HuH-7 (cell line): ENCODE measurements around the gene AGAP1.

Source experiments
- DNase-seq: peaks from one replicate; pipeline ENCODE4 v3.0.0; 2011; ENCODE audit warnings: low spot score

The AGAP1 gene

GRCh38 chr2:236162882-236163470 is 669.1 kb downstream of the AGAP1 start:
- no peak for DNase-seq

DNA sequence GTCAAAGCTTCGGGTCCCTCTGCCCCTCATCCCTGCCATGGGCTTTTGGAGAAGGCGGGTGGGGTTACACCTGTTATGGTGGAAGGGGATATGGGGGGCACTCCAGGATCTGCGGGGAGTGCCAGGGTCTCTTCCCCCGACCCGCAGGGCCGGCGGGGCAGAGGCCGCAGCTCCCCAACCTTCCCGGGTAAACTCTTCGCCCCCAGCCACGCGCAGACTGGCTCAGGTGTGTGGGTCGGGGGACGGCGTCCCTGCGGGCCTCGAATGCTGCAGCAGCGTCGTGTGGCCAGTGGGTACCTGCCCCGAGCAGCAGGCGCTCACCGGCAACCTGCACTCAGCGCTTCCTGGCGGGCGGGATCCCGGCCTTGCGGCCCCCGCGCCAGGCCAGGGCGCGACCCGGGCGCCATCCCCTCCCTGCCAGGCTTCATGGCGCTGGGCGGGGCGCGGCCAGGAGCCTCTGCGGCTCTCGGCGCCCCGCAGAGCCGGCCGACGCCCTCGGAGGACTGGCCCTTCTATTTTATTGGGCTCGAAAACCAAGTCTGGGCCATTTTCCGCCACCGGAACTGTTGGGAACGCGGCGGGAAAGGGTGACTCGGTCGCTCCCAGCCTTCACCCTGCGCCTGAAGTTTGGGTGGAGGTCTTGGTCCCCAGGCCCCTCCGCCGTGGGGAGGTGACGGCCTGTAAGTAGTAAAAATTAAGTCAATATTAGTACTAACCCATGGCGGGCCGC is 669.8 kb downstream of the AGAP1 start:
- peak; percentile 6 for DNase-seq

DNA sequence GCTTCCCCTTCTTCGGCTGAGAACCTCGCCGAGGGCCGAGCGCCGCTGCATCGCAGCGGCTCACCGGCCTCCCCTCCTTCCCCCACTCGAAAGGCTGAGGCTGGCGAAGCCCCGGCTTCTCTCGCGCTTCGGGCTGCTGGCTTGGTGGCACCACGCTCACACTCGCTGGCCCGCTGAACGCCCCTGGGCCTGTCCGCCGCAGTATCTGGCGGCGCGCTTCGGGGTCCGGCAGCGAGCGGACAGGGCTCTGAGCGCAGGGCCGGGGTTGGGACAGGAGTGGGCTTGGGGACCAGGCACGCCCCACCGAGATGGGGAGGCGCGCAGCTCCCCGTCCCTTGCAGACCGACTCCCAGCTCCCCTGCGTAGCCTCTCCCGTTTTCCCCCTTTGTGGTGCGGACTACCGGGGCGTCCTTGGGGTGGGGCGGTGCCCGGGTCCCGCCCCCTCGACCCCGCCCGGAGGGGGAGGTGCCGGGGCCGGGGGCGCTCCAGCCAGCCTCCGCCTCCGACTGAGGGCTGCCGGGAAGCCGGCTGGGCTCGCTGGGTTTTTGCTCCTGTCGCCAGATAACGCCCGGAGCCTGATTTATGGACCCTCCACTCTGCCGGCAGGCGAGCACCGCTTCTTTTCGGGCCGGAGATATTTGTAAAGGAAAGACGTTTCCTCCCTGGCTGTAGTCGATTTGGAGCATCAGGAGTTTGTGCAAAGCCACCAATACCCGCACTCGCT is 670.5 kb downstream of the AGAP1 start:
- DNase-seq: peak; percentile 15

DNA sequence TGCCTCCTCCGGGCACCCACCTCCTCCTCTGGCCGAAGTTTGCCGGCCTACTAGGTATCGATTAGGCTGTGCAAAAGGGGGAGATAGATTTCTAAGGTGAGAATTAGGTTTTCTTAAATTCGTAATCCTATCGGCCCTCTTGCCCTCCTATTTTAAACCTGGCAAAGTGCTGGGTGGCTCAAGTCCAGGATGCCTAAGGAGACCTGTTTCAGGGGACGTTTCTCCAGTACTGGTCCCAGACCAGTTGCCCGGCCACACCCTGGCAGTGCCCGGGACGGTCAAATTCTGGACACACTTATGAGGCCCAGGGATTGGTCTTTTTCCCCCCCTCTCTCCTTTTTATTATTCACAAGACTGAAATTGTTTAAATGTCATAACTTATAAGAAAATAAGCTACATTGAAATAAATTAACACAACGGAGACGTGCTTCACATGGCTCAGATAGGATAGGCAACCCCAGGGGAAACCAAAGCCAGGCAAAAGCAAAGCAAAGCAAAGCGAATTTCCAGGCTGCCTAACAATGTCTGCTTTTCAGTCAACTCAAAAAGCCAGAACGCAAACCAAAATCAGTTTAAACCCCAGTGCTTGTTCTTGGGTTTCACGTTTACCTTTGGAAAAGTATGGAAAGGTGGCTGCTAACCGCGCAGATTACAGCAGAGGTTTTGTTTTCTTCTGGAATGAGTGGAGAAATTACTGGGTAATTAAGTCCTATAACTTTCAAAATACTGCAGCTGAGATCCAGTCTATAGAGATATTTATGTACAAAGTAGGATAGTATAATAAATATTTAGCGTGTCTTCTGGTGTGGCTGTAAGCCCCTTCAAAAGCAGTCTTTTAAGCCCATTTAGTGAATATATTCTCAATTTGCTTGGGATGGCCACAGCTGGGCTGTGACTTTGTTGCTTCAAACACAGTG is 671.3 kb downstream of the AGAP1 start:
- DNase-seq: peak; percentile 12

DNA sequence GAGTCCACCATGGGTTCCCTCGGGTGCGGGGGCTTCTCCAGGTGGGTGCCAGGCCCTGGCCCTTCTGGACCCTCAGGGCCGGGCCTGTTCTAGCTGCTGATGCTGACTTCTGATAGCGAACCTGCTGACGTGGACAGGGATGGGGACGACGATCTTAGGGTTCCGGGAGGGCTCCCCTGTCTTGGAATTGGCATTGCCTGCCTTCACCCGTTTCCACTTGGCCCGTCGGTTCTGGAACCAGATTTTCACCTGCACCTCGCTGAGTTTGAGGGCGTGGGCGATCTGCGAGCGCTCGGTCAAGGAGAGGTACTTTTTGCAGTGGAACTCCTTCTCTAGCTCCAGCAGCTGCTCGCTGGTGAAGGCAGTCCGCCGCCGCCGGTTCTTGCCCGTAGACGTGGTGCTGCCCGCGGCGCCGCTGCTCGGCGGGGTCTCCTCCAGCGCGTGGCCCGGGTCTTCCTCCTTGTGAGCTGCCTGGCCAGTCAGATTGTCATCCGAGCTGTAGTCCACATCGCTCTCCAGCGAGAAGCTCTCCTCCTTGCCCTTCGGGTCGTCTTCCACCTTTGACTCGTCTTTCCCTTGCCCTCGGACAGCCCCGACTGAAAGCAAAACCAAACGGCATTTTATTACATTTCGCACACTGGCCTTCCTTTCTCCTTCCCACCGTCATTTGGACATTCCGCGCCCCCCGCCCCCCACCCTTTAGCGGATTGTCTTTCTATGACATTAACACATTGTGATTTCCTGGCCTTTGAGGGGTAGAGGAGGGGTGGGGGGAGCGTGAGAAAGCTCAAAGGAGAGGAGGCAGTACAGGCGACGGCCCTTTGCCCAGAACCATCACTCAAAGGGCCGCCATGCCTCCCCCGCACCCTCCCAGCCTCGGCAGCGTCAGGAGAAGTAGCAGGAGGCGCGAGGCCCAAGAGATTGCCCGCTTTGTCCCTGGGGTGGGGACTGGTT is 672.3 kb downstream of the AGAP1 start:
- no peak for DNase-seq

GRCh38 chr2:236166796-236167296 is 673.0 kb downstream of the AGAP1 start:
- DNase-seq: no peak

DNA sequence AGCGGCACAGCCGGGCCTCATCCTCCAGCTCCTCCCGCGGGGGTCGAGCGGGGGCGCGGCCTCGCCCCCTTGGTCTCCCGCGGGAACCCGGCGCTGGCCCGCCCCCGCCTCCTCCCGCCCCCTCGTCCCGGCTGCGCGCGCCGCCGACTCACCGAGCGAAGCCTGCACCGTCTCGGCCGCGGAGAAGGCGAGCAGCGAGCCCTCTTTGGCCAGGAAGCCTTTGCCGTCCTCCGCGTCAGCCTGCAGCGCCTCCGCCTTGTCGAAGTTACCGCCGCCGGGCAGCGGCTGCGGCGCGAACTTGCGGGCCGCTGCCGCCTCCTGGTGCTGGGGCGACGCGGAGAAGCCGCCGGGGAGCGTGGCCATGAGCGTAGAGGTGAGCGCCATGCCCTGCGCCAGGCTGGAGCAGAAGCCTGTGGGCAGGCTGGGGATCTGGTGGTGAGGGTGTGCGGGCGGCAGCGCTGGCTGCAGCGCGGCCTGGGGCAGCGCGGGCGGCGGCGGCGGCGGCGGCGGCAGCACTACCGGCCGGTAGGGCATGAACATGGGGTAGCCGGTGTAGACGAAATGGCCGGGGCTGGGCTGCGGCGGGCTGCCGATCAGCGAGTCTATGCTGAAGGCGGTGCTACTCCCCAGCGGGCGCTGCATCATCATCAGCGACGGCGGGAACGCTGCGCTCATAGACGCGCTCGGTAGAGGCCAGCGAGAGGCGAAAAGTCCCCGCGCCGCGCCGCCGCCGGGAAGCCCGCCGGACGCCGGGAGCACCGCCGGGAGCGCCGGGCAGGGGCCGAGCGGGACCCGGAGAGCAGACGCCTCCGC is 673.7 kb downstream of the AGAP1 start:
- peak; percentile 65 for DNase-seq

DNA sequence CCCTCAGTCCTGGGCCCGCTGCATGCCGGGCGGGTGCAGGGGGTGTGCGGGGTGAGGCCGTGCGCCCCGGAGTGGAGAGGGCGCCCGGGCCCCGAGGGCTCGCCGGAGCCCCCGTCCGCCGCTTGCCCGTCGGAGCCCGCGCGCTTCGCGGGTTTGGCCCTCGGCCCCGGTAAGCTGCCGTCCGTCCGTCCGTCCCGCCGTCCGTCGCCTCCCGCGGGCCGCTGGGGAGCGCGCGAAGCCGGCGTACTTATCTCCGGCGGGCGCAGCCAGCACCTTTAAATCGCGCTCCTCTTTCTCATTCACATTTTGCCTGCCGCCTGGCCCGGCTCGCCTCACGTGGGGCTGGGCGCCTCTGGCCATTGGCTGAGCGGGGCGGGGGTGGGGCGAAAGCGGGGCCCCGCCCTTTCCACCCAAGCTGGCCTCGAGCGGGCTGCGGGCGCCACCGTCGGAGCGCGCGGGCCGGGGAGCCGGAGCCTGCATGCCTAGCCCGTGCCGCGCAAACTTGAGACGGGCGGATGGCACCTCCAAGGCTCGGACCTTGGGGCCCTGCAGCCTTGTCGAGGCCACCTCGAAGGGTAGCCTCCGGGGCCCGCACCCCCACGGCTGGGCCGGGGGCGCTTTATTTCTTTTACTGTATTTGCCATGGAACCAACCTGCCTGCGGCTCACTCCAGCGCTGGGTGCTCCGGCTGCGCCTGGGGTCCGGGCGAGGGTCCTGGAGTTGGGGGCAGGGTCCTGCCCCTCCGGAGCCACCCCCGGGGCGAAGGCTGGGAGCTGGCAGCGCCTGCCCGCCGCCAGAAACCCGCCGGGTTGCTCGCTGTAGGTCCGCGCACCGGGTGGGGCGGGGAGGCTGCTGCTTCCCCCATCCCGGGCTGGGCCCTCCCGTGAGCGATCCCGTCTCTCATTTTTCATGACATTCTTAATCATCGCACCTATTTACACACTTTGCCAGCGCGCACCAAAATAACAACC is 674.6 kb downstream of the AGAP1 start, which contains the start of gene GBX2:
GBX2 (minus strand) TSS at position 277 of the 971 bp plus-strand sequence. CDS start 415 bp downstream, outside the sequence.
- peak; percentile 65 for DNase-seq

GRCh38 chr2:236169151-236169721 is 675.4 kb downstream of the AGAP1 start:
- no peak for DNase-seq

DNA sequence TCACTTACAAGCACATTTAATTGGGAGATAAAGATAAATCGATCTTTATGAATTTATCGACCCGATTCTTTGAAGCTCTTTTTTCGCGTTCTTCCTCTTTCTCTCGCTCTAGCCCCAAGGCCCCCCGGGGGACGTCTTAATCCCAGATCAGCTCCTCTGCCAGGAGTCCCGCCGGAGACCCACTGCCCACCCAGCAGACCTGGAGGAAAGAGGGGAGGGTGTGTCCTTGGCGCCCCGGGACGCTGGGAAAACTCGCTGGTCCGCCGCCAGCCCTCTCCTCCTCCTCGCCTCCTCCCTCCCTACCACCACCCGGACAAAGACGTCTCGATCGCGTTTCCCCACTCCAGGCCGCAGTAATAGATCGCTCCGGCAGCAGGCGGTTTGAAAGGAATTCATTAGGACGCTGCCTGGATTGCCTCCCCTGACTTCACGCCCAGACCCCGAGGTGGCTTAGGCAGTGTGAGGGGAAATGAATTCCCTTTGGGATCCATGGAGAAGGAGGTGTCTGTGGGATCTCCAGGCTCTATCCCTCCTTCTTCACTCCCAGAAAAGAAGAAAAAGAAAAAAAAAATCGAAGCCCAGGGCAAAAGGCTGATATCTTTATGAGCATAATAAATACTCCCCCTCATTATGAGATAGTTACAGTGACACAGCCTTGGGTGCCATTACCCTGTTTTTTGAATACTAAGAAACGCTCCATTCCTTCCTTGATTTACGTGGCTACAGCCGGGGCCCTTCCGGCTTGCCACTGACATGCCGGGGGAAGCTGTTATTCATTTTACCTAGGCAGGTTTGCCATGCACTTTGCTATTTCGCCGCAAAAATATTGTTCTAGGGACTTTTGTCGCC is 676.1 kb downstream of the AGAP1 start:
- peak; percentile 5 for DNase-seq

GRCh38 chr2:236170590-236171165 is 676.8 kb downstream of the AGAP1 start:
- DNase-seq: no peak

GRCh38 chr2:236171181-236171679 is 677.4 kb downstream of the AGAP1 start:
- no peak for DNase-seq

DNA sequence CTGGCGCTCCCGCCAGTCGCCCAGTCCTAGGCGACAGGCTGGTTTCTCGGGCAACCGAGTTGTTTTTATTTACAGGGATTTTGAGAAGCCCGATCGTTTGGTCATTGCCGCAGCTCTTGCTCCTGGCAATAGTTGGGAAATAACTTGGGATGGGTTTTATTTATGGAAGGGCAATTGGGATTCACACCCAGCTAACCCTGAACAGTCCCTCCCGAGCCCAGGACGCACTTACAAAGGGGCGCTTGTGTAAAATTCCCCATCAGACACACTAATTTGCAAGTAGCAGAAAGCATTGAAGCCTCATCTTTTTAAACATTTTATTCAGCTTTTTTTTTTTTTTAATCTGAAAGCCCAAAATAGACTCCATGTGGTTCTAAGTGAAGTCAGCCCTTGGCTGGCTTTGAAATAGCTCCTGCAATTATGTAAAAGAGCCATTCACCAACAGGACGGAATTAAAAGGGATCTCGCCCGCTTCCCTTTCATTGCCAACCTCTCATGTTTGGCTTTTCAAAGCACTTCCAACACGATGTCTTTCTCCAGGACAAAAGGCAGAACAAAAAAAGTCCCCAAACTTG is 677.9 kb downstream of the AGAP1 start:
- peak; percentile 4 for DNase-seq

- DNase-seq: no peak
These were observed 678.6 kb downstream of the AGAP1 start for GRCh38 chr2:236172255-236173035.

DNA sequence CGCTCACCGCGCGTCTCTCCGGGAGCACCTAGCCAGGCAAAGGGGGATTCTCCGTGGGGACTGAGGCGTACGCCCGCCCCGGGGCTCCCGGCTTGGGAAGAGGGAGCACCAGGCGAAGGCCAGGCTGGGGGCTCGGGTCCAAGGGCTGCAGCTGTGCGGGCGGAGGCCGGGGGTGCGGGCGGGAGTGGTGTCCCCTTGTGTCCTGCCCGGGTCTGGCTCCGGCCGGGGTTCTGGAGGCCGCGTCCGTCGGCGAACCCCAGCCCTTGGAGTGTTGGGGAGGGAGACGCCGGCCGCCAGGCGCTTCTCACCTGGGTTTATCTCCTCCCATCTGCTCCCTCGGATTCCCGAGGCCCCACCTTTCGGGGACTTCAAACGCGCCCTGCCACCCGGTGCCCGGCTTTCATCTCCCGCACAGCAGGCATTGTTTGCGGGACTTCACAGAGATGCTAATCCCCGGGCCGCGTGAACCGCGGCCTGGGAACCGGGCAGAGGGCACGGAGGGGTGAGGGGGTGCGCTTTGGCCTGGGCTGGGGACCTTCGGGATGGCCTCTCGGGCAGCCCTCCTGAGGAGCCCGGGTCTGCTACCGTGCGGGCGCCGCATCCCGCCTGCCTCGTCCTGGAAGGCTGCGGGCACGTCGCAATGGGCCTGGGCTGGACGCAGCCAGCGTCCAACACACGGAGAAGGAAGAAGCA is 679.3 kb downstream of the AGAP1 start:
- DNase-seq: no peak
